HG03280 (cell line): Measurements from ENCODE around the gene XRCC2.
"Not testable (repeated sequence)": the region's sequence is repeated elsewhere in the genome, so short reads cannot be mapped to it uniquely, and the experiment has no call there.

ENCODE experiments used
- ATAC-seq: cut with Tn5 transposase; IDR thresholded peaks from one replicate; pipeline ENCODE4 v1.9.1; 2021; ENCODE audit warnings: mild to moderate bottlenecking, moderate library complexity; ENCODE audit not compliant: unreplicated experiment

The XRCC2 gene

DNA sequence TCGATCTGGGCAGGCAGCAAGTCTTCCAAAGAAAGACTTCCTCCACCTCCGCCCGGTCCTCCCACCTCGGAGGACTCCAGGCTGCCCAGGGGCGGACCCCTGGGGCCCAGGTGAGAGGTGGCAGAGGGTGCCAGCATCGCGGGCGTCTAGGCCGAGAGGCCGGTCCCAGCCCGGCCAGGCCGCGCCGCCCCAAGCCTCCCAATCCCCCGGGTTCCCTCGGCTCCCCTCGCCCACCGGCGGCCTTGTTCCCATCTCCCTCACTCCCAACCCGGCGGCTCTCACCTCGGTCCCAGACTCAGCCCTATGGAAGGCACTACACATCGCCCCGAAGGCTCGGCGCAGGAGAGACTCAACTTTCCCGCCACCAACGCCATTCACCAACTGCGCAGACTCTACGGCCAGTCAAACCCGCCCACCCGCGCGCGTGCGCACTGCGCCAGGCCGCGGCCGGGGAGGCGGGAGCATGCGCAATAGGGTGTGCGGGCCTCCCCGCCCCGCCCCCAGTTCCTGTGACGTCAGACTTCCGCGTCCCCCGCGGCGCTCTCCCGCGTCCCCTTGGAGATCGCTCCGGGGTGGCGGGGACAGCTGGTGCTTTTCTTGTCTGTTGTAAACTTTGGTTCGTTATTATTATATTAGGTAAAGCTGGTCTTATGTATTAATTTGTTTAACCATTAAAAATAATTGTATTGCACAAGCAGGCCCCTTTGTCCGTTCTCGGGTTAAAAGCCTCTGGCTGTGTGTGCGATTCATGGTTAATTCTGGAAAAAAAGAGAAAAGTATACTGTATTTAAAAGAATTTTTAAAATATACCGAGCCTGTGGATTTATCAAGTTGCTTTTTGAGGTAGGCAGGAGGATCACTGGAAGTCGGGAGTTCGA, at the start of gene XRCC2:
Gene XRCC2, minus strand, starts transcription at position 383 of the 878 bp plus-strand sequence. Its CDS starts 62 bp downstream, at position 321.
- peak; percentile 87 for ATAC-seq

DNA sequence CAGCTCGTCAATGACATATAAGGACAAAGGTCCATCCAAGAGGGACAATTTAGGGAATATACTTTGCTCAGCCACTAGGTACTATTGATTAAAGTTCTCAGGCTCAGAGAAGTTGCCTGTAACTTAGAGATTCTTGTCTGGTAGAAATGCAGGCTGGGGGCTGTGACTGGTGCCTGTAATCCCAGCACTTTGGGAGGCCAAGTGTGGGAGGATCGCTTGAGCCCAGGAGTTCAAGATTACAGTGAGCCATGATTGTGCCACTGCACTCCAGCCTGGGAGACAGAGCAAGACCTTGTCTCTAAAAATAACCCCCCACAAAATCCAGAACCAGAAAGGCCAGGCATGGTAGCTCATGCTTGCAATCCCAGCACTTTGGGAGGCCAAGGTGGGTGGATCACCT, 47.4 kb upstream of the XRCC2 start:
- ATAC-seq = no peak

DNA sequence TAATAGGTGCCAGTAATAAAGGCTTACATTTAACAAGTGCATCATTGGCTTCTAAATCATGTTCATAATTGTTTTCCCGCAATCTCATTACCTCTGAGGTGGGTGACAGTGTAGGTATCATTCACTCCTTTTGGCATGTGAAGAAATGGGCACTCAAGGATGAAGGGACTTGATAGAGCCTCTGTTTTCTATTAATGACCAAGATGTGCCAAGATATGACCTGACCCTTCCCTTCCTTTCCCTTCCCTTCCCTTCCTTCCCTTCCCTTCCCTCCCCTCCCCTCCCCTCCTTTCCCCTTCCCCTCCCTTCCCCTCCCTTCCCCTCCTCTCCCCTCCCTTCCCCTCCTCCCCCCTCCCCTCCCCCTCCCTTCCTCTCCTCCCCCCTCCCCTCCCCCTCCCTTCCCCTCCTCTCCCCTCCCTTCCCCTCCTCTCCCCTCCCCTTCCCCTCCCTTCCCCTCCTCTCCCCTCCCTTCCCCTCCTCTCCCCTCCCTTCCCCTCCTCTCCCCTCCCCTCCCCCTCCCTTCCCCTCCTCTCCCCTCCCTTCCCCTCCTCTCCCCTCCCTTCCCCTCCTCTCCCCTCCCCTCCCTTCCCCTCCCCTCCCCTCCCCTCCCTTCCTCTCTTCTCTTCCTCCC, 36.6 kb upstream of the XRCC2 start:
- not testable (repeated sequence) for ATAC-seq

DNA sequence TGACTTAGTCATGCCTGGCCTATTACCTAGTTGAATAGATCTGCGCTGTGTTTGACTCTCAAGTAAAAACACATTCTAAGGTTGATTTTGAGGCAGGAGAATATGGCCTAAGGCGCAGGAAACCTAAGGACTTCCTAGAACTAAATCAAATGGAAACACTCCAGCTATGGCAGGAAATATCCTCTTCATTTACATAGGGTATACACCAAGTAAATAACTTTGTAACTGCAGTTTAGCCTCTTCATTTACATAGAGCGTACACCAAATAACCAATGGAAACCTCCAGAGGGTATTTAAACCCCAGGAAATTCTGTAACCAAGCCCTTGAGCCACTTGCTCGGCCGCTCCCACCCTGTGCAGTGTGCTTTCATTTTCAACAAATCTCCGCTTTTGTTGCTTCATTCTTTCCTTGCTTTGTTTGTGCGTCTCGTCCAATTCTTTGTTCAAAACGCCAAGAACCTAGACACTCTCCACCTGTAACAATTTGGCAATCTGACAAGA, 35.6 kb upstream of the XRCC2 start:
- no peak for ATAC-seq

DNA sequence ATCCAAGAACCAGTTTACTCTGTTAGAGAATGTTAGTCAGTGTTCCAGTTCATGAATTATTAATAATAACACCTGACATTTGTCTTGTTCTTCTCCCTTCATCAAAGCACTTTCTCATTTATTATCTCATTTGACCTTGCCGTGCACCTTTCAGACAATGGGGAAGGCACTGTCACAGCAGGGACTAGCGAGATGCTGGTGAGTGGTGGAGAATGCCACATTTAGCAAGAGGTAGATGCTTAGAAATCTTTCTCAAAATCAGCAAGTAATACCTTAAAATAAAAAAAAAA, 34.2 kb upstream of the XRCC2 start:
- ATAC-seq = no peak

DNA sequence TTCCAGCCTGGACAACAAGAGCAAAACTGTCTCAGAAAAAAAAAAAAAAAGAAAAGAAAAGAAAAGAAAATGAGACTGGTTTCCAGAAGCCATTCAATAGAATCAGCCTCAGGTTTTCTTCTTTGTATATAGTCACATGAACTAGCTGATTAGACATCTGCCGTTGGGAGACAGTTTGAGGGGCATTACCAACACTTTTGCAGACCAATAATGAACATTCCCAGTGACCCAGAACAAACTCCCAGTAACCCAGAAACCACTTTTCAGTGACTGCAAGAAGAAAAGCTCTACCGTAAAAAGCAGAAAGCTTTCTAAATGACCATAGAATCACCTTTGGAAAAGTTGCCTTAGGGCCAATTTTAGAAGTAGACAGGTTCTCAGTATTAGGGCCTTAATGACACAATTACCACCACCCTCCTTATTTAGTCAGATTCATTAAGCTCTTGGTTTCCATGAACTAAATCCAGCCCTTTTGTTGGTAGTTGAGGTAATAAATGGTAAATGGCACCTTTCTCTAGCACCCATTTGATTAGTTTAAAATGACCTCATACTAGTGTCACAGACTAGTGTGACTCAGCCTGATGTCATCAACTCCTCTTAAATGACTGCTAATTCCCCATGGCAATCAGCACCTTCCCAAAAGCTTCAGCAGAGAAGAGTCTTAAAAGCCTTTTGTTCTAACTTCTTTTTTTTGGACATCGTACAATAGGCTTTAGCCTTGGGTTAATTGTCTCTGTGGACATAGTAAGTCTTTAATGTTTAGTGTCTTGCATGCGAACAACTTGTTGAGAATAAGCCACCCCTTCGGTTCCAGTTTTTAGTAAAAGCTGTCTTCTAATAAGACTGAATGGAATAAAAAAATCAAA, 33.6 kb upstream of the XRCC2 start:
- no peak for ATAC-seq

DNA sequence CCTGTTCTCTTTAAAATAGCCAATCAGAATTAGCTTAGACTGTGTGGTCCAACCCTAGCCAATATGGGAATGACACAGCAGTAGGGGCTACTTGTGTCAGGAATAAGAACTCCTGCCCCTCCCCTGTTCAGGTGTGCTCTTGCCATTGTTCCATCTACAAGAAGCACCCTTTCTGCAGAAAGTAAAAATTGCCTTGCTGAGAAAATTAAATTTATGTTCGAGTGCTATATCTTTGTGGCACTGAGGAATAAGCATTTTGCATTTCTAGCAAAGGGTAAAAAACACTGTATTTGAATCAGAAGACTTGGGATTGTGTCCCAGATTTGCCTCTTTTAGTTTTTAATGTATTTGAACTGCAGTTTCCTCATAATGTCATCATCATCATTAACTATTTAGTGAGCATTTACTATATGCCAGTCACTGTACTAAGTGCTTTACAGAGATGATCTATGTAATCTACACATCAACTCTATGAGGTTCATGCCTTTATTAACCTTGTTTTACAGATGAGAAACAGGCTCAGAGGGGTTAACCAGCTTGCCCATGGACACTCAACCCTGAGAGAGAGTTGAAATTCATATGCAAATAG, 28.9 kb upstream of the XRCC2 start:
- no peak for ATAC-seq

DNA sequence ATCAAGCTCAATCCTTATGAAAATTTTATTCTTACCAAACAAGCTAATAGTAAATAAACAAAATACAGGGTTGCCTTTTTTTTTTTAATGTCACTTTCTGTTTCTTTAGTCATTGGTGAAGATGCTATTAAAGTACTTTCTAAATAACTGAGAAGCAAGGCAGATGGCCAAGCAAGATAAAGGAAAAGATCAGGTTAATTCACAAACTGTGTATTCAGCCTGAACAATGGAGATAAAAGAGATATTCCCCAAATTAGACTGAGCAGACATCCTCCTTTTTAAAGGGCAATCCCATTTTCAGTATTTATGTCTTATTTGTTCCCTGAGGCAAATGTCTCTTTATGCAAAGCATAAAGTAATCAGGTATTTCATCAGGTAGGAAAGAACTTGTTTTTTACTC, 23.1 kb upstream of the XRCC2 start:
- ATAC-seq = no peak

DNA sequence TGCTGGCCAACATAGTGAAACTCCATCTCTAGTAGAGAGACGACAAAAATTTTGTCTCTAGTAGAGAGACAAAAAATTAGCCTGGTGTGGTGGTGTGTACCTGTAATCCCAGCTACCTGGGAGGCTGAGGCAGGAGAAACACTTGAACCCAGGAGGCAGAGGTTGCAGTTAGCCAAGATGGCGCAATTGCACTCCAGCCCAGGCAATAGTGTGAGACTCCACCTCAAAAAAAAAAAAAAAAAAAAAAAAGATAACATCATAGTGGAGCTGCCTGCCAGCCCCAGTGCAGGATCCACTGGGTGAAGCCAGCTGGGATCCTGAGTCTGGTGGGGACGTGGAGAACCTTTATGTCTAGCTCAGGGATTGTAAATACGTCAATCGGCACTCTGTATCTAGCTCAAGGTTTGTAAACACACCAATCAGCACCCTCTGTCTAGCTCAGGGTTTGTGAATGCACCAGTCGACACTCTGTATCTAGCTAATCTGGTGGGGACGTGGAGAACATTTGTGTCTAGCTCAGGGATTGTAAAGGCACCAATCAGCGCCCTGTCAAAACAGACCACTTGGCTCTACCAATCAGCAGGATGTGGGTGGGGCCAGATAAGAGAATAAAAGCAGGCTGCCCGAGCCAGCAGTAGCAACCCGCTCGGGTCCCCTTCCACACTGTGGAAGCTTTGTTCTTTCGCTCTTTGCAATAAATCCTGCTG, 21.5 kb upstream of the XRCC2 start:
- not testable (repeated sequence) for ATAC-seq

DNA sequence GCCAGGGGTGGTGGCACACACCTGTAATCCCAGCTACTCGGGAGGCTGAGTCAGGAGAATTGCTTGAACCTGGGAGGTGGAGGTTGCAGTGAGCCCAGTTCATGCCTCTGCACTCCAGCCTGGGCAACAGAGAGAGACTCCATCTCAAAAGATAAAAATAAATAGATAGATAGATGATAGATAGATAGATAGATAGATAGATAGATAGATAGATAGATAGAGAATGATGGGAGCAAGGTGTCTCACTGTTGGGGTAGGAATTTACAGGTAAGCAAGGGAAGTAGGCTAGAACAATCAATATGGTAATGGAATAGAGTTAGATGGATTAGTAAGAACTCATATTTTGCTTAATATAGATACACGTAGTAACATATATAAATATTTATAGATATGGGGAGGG, 16.3 kb upstream of the XRCC2 start:
- ATAC-seq = not testable (repeated sequence)

DNA sequence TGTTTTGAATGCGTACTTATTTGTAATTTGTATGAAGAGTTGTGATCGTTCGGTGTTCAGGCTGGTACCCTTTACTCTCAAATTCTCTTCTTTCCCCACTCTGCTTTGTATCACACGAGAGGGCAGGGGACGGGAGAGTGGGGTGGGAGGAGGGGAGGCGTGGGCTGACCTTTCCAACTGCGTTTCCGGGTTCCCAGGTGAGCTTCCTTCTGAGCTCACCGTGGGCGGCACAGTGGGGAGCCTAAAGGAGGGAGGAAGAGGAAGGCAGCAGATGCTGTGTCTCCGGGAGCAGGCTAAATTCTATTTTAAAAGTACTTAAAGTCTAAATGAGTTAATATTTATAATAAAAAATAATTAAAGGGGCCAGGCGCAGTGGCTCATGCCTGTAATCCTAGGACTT, 7.4 kb upstream of the XRCC2 start:
- ATAC-seq = no peak

DNA sequence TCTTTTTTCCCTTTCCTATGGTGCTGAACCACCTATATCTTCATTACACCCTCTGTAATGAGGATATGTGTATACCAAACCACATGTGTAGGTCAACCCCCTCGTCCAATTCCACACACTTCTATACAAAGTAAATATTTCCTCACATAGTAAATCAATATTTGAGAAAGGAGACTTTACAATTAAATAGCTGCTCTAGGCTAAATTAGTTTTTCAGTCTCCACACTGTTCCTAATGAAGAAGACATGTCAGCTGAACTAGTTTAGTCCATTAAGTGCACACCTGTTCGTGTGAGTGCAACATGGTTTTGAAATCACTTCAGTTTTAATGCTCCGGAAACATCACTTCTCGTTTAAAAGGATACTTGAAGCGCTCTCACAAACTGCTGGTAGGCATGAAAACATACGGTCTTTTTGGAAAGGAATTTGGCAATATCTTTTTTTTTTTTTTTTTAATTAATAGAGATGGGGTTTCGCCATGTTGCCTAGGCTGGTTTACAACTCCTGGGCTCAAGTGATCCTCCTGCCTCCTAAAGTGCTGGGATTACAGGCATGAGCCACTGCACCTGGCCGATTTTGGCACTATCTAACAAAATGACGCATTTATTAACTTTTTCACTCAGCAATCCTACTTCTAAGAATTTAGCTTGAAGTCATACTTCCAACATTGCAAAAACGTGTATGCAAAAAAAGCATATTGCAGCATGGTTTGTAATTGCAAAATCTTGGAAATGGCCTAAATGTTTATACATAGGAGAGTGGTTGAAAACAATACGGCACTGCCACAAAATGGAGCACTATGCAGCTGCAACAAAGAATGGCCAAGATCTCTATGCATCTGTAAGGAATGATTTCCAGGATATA, 2.1 kb upstream of the XRCC2 start:
- ATAC-seq = no peak

DNA sequence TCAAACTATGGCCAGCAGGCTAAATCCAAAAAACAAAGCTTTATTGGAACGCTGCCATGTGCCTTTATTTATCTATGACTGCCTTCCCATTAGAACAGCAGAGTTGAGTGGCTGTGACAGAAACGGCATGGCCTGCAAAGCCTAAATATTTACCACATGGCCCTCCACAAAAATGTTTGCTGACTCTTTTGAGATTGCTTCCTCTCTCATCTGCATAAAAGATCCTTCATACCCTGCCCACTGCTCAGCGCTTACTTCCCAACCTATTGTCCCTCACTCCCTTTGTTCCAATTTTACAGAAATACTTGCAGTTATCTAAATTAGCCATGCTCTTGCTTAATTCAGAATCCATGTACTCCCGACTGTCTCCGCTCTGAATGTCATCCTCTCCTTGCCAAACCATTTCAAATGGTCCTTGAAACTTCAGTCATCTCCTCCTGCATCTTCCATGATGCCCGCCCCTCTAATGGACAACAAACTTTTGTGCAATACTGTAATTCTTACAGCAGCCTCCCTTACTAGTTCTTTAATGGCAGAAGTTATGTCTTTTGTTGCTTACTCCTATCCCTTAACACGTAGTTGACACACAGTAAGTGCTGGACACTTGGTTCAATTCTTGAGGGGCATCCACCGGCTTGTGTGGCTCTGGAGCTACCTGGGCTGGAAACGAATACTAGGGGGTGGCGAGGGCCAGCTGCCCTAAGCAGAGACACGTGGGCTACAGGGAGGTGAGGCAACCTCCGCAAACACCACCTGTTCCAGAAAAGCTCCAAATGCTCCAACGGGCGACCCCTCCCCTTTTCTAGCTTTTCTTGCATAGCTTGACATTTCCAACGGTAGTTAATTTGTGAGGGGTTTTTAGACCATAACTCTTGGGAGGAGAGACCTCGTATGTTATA, 832 bp downstream of the XRCC2 start:
- ATAC-seq = peak; percentile 36

DNA sequence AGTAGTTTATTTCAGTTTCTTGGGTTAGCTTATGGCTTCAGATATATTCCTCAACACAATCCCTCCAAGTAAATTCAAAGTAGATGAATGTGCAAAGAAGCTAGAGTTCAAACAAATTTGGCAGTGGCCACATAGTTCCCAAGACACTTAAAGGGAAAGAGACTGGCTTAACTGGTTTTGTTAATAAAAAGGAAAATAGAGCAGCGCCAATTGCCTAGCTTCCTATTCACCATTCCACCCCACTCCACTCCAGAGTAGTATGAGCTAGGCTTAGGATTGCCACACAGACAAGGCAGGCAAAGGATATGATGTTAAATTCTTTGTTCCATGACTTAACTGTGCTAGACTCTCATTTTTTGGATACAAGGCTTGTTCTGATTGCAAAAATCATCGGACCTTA, 2.0 kb downstream of the XRCC2 start:
- ATAC-seq = no peak

DNA sequence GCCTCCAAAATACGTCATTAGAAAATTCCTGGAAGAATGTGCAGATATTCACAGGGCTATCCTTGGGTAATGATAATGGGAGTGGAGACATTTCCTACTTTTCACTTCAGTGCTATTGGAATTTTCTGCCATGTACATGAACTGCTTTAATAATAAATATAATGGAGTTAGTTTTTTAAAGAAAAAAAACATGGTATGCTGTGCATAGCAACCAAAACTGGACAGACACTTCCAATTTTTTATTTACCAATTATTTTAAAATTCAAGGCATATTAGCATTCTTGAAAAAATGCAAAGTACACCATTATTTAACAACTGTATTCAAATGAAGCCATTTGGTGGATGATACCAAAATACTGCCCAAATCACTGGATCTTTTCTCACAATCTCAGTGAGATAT, 3.3 kb downstream of the XRCC2 start:
- no peak for ATAC-seq

DNA sequence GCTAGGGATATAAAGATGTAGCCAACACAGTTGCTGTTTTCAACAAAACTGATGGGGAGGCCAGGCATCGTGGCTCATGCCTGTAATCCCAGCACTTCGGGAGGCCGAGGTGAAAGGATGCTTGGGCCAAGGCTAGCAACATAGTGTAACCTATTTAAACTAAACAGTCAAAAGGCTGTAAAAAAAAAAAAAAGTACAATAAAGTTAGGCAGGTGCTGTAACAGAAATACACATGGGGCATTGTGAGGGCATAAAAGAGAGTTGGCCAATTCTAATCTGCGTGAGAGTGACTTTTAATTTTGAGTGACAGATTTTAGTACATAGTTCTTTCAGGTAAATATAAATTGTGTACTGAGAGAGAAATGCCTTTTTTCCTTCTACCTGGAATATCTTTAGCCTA, 6.2 kb downstream of the XRCC2 start:
- ATAC-seq = no peak

DNA sequence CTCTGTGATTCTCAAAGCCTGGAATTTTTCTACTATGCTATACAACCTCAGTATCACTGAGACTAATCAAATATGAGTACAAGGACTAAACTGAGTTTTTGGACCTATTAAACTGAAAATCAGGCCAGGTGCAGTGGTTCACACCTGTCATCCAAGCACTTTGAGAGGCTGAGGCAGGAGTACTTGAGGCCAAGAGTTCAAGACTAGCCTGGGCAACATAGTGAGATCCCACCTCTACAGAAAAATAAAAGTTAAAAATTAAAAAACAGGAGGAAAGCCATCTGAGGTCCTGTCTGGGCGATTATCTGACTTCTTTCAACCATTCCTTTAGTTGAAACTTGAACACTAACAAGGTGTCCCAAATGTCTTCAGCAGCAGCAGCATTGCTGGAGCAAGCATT, 7.0 kb downstream of the XRCC2 start:
- ATAC-seq = no peak

DNA sequence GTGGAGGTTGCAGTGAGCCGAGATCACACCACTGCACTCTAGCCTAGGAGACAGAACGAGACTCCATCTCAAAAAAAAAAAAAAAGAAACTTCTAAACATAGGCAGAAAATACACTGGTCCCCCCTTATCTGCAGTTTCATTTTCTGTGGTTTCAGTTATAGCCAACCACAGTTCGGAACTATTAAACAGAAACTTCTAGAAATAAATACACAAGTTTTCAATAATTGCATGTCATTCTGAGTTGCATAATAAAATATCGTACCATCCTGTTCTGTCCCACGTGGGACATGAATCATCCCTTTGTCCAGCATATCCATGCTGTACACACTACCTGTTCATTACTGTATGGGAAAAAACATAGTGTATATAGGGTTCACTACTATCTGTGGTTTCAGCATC, 8.0 kb downstream of the XRCC2 start:
- ATAC-seq = peak; percentile 69

DNA sequence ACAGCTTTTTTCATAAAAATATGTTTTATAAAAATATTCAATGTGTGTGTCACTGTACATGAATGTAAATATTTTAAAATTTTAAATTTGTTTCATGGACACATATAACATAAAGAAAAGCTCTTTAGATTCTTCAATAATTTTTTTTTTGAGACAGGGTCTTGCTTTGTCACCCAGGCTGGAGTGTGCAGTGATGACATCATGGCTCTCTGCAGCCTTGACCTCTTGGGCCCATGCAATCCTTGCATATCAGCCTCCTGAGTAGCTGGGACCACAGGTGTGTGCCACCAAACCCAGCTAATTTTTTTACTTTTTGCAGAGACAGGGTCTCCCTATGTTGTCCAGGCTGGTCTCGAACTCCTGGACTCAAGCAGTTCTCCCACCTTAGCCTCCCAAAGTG, 9.9 kb downstream of the XRCC2 start:
- no peak for ATAC-seq
